ENCODE data around the gene YARS1. TPM values are rescaled to one million over a fixed set of nuclear protein-coding genes. Genes with fewer than 3 reads are reported as not detected.
A peak's percentile ranks its signal among the peaks of the same experiment; 100 is the strongest.
"Not testable (repeated sequence)": the region's sequence is repeated elsewhere in the genome, so short reads cannot be mapped to it uniquely, and the experiment has no call there.

The YARS1 gene
- polyA plus RNA-seq, 3 donors, result 22.5 to 63.1 (median 35.5) TPM

- no peak overlapping the region for H3K27ac ChIP-seq (ENCODE audit: low read depth, low read length)
- 65 to 71% (median 70%) methylated on average over 11 of the region's 11 CpGs for whole genome bisulfite sequencing, 3 donors
Observed at GRCh38 chr1:32818804-32819541, 1.8 kb upstream of the YARS1 start.

GRCh38 chr1:32817815-32818786 lies 943 bp upstream of the YARS1 start:
- H3K27ac ChIP-seq (ENCODE audit: low read depth, low read length), result peak overlapping the region; percentile 82
- WGBS, 3 donors, result 1% methylated on average over 48 to 51 of the region's 51 CpGs

DNA sequence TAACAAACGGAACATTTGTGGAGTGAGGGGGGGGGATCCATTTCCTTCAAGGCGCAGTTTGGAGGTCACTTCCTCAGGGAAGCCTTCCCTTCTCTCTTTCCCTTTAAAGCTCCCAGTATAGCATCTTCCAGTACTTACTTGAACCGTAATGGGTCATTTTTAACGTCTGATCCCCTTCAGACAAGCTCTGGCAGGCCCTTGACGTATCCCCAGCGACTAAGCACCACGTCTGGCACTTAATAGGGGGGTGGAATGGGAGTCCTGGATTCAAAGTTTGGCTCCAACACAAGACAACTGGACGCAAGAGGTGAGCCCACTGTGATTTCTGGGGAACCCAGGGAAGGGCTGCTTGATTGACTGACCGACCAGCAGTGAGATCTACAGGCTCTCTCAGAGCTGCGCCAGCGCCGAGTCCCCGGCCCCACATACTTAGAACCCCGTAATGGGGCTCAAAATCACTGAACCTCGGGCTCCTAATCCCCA lies 441 bp downstream of the YARS1 start:
- 0 to 1% (median 1%) methylated on average over 15 of the region's 15 CpGs for WGBS, 3 donors
- peak overlapping the region; percentile 81 for H3K27ac ChIP-seq (ENCODE audit: low read depth, low read length)

DNA sequence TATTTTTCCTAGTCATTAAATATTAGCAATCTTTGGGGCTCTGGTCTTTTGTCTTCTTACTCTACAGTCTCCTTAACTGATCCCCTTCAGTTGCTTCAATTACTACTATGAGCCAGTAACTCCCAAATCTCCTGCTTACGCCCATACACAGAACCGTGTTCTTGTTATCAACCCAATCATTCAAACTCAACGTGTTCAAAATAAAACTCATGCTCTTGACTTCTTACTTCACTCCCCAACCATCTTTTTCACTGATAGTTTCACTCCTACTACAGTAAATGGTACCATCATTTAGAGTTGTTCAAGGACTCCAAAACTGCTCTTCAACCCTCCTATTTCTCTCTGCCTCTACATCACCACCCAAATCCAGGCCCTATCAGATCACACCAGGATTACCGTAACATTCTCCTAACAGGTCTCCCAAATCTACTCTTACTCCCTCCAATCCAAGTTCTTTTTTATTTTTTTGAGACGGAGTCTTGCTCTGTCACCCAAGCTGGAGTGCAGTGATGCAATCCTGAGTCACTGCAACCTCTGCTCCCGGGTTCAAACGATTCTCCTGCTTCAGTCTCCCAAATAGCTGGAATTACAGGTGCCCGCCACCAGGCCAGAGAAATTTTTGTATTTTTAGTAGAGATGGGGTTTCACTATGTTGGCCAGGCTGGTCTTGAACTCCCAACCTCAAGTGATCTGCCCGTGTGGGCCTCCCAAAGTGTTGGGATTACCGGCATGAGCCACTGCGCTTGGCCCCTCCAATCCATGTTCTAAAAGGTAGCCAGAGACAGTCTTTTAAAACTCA lies 3.0 kb downstream of the YARS1 start:
- WGBS, 3 donors, result 70 to 80% (median 75%) methylated on average over 11 of the region's 11 CpGs
- no peak overlapping the region for H3K27ac ChIP-seq (ENCODE audit: low read depth, low read length)

- 64 to 96% (median 90%) methylated on average over 3 of the region's 3 CpGs for WGBS, 3 donors
- H3K27ac ChIP-seq (ENCODE audit: low read depth, low read length), result no peak overlapping the region
Observed at GRCh38 chr1:32811917-32812316, 5.2 kb downstream of the YARS1 start.

GRCh38 chr1:32811265-32811664 lies 5.9 kb downstream of the YARS1 start:
- 45 to 86% (median 81%) methylated on average over 9 of the region's 9 CpGs for WGBS, 3 donors

DNA sequence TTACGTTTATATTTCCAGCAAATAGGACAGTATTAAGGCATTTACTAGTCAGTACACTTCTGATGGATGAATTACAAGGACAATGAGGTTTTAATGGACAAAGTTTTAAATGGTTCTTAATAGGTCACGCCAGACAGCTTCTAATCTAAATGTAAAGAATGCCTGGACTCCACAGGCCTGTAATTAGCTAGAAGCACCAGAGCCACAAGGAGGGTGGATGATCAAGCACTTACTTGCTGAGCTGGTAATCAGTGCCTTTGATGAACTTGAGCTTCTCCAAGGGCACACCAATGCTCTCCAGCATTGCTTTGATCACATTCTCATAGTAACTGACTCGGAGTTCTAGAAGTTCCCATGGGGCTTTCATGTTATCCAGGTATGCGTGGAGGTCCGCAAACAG lies 6.8 kb downstream of the YARS1 start:
- no peak overlapping the region for H3K27ac ChIP-seq (ENCODE audit: low read depth, low read length)
- 73 to 95% (median 87%) methylated on average over 5 of the region's 5 CpGs for WGBS, 3 donors

More at GRCh38 chr1:32811265-32811664, 5.9 kb downstream of the YARS1 start:
- H3K27ac ChIP-seq (ENCODE audit: low read depth, low read length), result no peak overlapping the region

DNA sequence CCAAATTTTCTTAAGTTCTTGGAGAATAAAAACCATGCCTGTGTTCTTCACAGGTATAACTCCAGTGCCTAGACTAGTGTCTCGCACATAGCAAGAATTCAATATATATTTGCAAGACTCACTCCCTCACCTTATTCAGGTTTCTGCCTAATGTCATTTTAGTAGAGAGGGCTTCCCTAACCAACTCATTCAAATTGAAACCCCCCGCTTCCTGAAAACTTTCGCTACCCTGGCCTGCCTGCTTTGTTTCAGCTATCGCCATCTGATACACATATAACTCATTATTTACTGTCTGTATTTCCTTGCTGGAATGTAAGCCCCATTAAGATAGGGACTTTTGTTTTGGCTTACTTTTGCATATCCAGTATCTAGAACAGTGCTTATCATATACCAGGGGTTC lies 8.6 kb downstream of the YARS1 start:
- no peak overlapping the region for H3K27ac ChIP-seq (ENCODE audit: low read depth, low read length)
- 95 to 99% (median 96%) methylated on average over 4 of the region's 4 CpGs for WGBS, 3 donors

GRCh38 chr1:32806910-32807523 lies 10.1 kb downstream of the YARS1 start:
- H3K27ac ChIP-seq (ENCODE audit: low read depth, low read length), result no peak overlapping the region
- WGBS, 3 donors, result 26 to 74% (median 74%) methylated on average over 4 of the region's 4 CpGs

- H3K27ac ChIP-seq (ENCODE audit: low read depth, low read length), result no peak overlapping the region
- WGBS, 3 donors, result 79 to 95% (median 87%) methylated on average over 6 of the region's 6 CpGs
Observed at GRCh38 chr1:32806290-32806689, 10.9 kb downstream of the YARS1 start.

GRCh38 chr1:32804460-32804859 lies 12.7 kb downstream of the YARS1 start:
- 96 to 99% (median 98%) methylated on average over 19 to 28 of the region's 30 CpGs for WGBS, 3 donors
- H3K27ac ChIP-seq (ENCODE audit: low read depth, low read length), result not testable (repeated sequence)

GRCh38 chr1:32801096-32801715 lies 16.0 kb downstream of the YARS1 start:
- WGBS, 3 donors, result 88 to 89% (median 89%) methylated on average over 9 of the region's 9 CpGs

DNA sequence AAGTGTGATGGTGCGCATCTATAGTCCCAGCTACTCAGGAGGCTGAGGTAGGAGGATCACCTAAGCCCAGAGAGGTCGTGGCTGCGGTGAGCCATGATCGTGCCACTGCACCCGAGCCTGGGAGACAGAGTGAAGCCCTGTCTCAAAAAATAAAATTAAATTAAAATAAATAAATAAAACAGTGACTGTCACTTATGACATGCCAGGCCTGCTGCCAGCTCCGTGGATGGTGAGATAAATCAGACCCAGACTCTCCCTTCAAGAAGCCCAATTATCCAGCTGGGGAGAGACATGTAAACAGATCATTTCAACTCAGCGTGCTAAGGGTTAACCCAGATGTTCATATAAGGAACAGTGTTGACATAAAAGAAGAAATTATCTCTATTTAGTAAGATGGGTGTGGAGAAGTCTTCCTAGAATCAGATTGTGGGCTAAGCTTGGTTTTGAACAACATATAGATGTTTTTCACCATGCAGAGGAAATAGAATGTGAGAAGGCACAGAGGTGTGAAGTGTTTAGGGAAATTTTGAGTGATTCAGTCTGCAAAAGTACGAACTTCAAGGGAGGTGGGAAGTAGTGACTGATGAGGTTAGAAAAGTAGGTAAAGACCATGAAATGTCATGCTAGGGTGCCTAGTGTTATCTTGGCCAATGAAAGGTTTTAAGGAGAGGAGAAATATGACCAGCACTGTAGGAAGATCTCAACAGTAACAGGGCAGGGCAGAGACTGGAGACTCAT lies 18.3 kb downstream of the YARS1 start:
- WGBS, 3 donors, result 84 to 87% (median 85%) methylated on average over 8 of the region's 8 CpGs
- no peak overlapping the region for H3K27ac ChIP-seq (ENCODE audit: low read depth, low read length)

More at GRCh38 chr1:32801096-32801715, 16.0 kb downstream of the YARS1 start:
- no peak overlapping the region for H3K27ac ChIP-seq (ENCODE audit: low read depth, low read length)

- no peak overlapping the region for H3K27ac ChIP-seq (ENCODE audit: low read depth, low read length)
- 96 to 98% (median 96%) methylated on average over 4 of the region's 4 CpGs for WGBS, 3 donors
Observed at GRCh38 chr1:32798191-32798590, 19.0 kb downstream of the YARS1 start.

DNA sequence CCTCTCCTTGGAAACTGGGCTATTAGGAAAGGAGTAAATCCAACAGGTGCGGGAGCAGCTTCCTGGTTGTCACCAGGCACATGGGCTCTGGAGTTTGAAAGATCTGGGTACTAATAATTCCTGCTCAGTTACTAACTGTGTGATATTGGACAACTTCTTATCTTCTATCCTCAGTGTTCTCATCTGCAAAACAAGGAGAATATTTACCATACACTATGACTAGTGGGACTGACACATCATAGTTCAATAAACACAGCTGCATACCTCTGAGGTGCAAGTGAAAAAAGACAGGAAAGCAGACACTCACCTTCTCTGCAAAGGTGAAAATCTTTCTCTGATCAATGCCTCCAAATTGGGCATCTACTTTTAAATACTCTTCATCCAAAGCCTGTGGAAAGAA lies 19.7 kb downstream of the YARS1 start:
- WGBS, 3 donors, result 91 to 100% (median 98%) methylated on average over 1 of the region's 1 CpG
- H3K27ac ChIP-seq (ENCODE audit: low read depth, low read length), result no peak overlapping the region

- 92 to 99% (median 95%) methylated on average over 4 of the region's 4 CpGs for WGBS, 3 donors
- not testable (repeated sequence) for H3K27ac ChIP-seq (ENCODE audit: low read depth, low read length)
Observed at GRCh38 chr1:32795763-32796162, 21.4 kb downstream of the YARS1 start.

DNA sequence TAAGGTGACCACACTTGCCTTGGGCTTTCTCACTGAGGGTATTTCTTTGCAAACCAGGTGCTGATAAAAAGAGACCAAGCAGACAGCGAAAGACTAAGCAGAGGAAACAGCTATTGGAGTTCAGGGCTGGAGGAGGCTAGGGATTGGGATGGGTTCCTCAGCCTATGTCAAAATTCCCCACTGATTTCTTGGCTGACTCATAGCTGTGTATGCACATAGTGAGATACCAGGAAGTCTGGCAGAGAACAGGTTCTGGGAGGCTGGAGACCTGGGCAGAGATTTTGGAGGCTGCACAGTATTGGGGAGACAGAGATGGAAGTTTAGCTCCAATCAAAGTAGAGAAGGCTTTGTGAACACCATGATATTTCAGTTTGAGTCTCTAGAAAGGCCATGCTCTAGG lies 25.3 kb downstream of the YARS1 start:
- 91 to 100% (median 96%) methylated on average over 1 of the region's 1 CpG for WGBS, 3 donors
- no peak overlapping the region for H3K27ac ChIP-seq (ENCODE audit: low read depth, low read length)

Measured in adipose tissue (tissue), 3 donors.